Gastrocnemius medialis (tissue), 4 donors: Measurements from ENCODE around the gene UTS2B.

ENCODE experiments used
- POLR2A ChIP-seq, 2 donors: fragments of 450-650 bp; IDR thresholded peaks; one replicate each; pipeline ENCODE4 v1.6.1; 2017; ENCODE audit warnings: antibody characterized with exemption in 2 of 2, mild to moderate bottlenecking in 2 of 2, moderate library complexity in 2 of 2
- TF ChIP-seq, protein P1 (sequence below), 5 experiments: fragments of 450-650 bp in 3 of 5; fragments of 200-600 bp in 2 of 5; sonication (generic) in 2 of 5; IDR thresholded peaks in 4 of 5; conservative IDR thresholded peaks in 1 of 5; 1 replicate in 4 of 5; 2 replicates in 1 of 5; pipeline ENCODE4 v1.5.1; 2016 to 2019; ENCODE audit warnings: antibody characterized with exemption in 5 of 5, mild to moderate bottlenecking in 3 of 5, moderate library complexity in 3 of 5

DNA sequence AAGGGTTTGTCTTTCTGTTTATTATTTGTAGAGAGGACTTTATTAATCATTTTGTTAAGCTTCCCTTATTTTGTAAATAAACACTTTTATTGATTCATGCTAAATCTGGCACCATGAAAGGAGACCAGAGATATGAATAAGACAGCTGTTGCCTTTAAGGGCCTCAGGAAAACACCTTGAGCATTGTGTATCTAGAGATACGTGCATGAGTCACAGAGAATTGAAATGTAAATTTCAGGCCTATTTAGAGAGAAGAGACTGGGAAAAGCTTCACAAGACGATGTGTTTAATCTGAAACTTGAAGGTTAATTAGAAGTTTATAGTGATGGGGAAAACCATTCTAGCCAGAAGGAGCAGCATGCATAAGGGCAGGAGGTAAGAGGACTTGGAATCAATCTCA is 28.6 kb upstream of the UTS2B start:
- TF ChIP-seq, protein P1, sequence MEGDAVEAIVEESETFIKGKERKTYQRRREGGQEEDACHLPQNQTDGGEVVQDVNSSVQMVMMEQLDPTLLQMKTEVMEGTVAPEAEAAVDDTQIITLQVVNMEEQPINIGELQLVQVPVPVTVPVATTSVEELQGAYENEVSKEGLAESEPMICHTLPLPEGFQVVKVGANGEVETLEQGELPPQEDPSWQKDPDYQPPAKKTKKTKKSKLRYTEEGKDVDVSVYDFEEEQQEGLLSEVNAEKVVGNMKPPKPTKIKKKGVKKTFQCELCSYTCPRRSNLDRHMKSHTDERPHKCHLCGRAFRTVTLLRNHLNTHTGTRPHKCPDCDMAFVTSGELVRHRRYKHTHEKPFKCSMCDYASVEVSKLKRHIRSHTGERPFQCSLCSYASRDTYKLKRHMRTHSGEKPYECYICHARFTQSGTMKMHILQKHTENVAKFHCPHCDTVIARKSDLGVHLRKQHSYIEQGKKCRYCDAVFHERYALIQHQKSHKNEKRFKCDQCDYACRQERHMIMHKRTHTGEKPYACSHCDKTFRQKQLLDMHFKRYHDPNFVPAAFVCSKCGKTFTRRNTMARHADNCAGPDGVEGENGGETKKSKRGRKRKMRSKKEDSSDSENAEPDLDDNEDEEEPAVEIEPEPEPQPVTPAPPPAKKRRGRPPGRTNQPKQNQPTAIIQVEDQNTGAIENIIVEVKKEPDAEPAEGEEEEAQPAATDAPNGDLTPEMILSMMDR (IDR thresholded peaks at IDR 0.05 in 4 of 5, conservative IDR thresholded peaks at IDR 0.05 in 1 of 5): no peak
- no peak for TF ChIP-seq POLR2A (IDR thresholded peaks at IDR 0.05)
